ENCODE measurements around the gene FTH1.

The FTH1 gene

DNA sequence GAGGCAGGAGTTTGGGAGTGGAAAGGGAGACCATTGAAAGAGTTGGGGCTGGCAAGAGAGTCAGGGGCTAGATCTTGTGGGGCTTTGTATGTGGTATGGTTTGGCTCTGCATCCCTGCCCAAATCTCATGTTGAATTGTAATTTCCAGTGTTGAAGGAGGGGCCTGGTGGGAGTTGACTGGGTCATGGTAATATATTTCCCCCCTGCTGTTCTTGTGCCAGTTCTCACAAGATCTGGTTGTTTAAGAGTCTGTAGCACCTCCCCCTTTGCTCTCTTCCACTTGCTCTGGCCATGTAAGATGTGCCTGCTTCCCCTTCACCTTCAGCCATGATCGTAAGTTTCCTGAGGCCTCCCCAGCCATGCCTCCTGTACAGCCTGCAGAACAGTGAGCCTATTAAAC lies 39.9 kb downstream of the FTH1 start:
- Histone ChIP-seq H3K9ac (ENCODE audit: low read length) (no peak overlapping the region), H3K9me3 (ENCODE audit: control insufficient read depth, low read depth, low read length) (no peaks in the 10 kb centered on the region), H3K36me3 (ENCODE audit: control insufficient read depth, low read depth, low read length) (no peaks in the 10 kb centered on the region), H3K27me3 (ENCODE audit: control insufficient read depth, insufficient read depth, low read length) (no peaks in the 10 kb centered on the region), H3K27ac (ENCODE audit: low read length) (no peak overlapping the region), H3K4me3 (ENCODE audit: low read length) (no peak overlapping the region), H3K4me1 (ENCODE audit: control insufficient read depth, low read depth, low read length) (peaks cover 10% of the 10 kb centered on the region)

DNA sequence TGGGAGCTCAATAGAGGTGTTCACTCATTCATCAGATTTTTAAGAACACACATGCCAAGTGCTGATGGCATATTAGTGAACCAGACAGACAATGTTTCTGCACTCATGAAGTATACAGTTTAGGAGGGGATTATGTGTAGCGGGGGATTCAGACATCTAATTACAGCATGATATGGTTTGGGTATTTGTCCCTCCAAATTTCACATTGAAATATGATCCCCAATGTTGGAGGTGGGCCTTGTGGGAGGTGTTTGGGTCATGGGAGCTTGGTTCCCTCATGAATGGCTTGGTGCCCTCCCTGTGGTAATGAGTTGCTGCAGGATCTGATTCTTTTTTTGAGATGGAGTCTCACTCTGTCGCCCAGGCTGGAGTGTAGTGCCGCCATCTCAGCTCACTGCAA lies 41.2 kb downstream of the FTH1 start:
- no peaks in the 10 kb centered on the region for H3K27me3 ChIP-seq (ENCODE audit: control insufficient read depth, insufficient read depth, low read length)
- H3K4me3 ChIP-seq (ENCODE audit: low read length): no peak overlapping the region
- H3K9ac ChIP-seq (ENCODE audit: low read length): no peak overlapping the region
- no peaks in the 10 kb centered on the region for H3K36me3 ChIP-seq (ENCODE audit: control insufficient read depth, low read depth, low read length)
- H3K27ac ChIP-seq (ENCODE audit: low read length): no peak overlapping the region
- H3K9me3 ChIP-seq (ENCODE audit: control insufficient read depth, low read depth, low read length): no peaks in the 10 kb centered on the region
- H3K4me1 ChIP-seq (ENCODE audit: control insufficient read depth, low read depth, low read length): peaks cover 10% of the 10 kb centered on the region

DNA sequence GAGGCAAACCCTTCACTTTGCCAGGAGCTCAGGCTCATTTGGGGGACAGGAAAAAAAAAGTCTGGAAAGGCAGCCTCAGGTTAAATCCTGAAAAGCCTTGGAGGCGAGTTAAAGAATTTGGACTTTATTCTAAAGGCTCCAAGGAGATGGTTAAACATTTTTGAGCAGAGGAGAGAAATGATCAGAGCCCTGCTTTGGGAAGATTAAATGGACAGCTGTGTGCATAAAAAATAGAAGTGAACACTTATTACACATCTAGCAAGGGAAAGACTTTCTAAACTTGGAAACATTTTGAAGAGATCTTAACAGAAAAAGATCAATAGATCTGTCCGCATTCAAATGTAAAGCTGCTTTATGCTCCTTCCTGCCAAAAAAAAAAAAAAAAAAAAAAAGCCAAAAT lies 41.7 kb downstream of the FTH1 start:
- H3K4me1 ChIP-seq (ENCODE audit: control insufficient read depth, low read depth, low read length): peaks cover 10% of the 10 kb centered on the region
- no peak overlapping the region for H3K9ac ChIP-seq (ENCODE audit: low read length)
- H3K36me3 ChIP-seq (ENCODE audit: control insufficient read depth, low read depth, low read length): no peaks in the 10 kb centered on the region
- H3K4me3 ChIP-seq (ENCODE audit: low read length): no peak overlapping the region
- no peak overlapping the region for H3K27ac ChIP-seq (ENCODE audit: low read length)
- no peaks in the 10 kb centered on the region for H3K27me3 ChIP-seq (ENCODE audit: control insufficient read depth, insufficient read depth, low read length)
- H3K9me3 ChIP-seq (ENCODE audit: control insufficient read depth, low read depth, low read length): no peaks in the 10 kb centered on the region

DNA sequence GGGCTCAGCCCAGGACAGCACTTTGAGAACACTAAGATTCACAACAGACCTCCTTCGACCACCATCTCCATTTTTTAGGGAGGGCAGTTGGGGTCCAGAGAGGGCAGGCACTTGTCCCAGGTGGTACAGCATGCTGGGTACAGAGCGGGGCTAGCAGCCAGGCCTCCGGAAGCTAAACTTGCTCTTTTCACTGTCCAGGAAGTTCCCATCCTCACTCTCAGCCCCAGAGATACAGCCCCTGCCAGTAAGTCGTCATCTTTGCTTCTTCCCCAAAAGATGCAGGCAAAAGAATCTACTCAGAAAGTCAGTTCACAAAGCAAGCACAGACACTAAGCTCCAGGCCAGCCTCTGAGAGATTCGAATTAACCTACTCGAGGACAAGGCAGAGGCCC lies 43.4 kb downstream of the FTH1 start:
- Histone ChIP-seq H3K9me3 (ENCODE audit: control insufficient read depth, low read depth, low read length) (no peaks in the 10 kb centered on the region), H3K9ac (ENCODE audit: low read length) (no peak overlapping the region), H3K4me3 (ENCODE audit: low read length) (no peak overlapping the region), H3K36me3 (ENCODE audit: control insufficient read depth, low read depth, low read length) (no peaks in the 10 kb centered on the region), H3K27ac (ENCODE audit: low read length) (no peak overlapping the region), H3K27me3 (ENCODE audit: control insufficient read depth, insufficient read depth, low read length) (no peaks in the 10 kb centered on the region), H3K4me1 (ENCODE audit: control insufficient read depth, low read depth, low read length) (peaks cover 10% of the 10 kb centered on the region)

DNA sequence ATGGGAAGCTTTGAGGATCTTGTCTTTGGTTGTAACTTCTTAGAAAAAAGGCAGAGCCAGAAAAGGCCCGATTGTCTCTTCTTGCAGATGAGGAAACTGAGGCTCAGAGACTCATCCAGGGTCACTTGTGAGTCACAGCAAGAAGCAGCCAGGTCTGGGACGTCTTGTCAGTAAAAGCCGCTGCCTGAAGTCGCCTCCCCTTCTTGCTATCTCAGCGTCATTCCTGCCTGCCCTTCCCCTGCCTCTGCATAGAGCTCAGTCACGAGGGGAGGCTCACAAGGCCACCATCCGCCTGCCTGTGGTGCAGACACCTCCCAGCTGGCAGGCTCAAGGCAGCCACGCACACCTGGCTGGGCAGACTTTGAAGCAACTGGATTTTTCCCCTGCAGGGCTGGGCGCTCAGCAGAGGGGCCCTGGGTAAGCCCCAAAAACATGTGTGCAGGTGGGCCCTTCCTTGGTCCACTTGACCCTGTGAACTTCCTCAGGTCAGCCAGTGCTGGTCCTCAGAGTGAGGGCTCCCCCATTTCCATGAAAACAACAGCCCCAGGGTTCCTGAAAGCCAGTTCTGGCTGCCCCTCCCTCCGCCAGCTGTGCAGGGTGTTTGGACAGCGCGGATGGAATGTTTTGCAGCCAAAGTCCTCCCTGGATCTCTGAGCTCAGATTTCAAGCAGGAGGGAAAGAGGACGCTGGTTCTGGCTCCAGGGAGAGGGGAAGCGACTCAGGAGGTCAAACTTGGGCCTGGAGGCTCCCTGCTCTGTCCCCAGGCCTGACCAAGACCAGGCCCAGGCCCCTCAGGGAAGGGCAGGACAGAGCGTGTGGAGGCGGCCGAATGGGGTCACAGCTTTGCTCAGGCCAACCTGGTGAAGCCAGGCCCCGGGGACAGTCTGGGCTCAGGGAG lies 44.0 kb downstream of the FTH1 start:
- Histone ChIP-seq H3K9ac (ENCODE audit: low read length) (no peak overlapping the region), H3K4me1 (ENCODE audit: control insufficient read depth, low read depth, low read length) (peaks cover 10% of the 10 kb centered on the region), H3K4me3 (ENCODE audit: low read length) (no peak overlapping the region), H3K9me3 (ENCODE audit: control insufficient read depth, low read depth, low read length) (no peaks in the 10 kb centered on the region), H3K36me3 (ENCODE audit: control insufficient read depth, low read depth, low read length) (no peaks in the 10 kb centered on the region), H3K27me3 (ENCODE audit: control insufficient read depth, insufficient read depth, low read length) (peaks cover 3% of the 10 kb centered on the region), H3K27ac (ENCODE audit: low read length) (no peak overlapping the region)

DNA sequence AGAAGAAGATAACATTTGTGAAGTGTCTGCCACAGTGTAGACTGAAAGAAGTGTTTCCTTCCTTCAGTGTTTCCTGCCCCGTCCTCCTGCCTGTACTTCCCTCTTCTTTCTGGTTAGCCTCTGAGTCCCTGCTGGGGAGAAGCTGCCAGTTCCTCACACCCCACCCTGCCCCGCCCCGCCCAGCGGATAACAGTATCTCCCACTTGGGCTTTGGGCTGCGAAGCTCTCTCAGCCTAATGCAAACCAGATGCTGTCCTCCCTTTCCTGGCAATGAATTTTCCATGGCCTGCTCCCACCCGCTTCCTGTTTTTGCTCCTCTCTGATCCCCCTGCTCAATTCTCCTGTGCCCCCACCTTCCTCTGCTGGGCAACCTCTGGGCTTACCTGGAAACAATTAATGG lies 44.9 kb downstream of the FTH1 start:
- Histone ChIP-seq H3K4me1 (ENCODE audit: control insufficient read depth, low read depth, low read length) (peaks cover 10% of the 10 kb centered on the region), H3K9ac (ENCODE audit: low read length) (no peak overlapping the region), H3K27me3 (ENCODE audit: control insufficient read depth, insufficient read depth, low read length) (peaks cover 12% of the 10 kb centered on the region), H3K9me3 (ENCODE audit: control insufficient read depth, low read depth, low read length) (no peaks in the 10 kb centered on the region), H3K27ac (ENCODE audit: low read length) (no peak overlapping the region), H3K36me3 (ENCODE audit: control insufficient read depth, low read depth, low read length) (no peaks in the 10 kb centered on the region), H3K4me3 (ENCODE audit: low read length) (no peak overlapping the region)

DNA sequence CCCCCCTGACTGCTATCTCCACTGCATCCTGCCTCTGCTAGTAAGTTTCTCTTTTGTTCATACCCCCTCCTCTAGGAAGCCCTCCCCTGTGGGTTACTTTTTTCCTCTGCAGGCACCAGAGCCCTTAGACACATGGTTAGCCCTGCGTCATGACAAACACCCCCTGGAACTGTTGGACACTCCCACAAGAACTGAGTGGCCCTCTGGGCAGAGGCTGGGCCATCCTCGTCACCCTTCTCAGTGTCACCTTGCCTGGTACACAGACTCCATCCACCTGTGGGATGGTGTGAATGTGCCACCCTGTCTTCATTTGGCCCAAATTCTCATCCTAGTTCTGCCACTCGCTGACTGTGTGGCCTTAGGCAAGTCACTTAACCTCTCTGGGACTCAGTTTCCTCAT lies 46.0 kb downstream of the FTH1 start:
- Histone ChIP-seq H3K36me3 (ENCODE audit: control insufficient read depth, low read depth, low read length) (no peaks in the 10 kb centered on the region), H3K27me3 (ENCODE audit: control insufficient read depth, insufficient read depth, low read length) (peaks cover 20% of the 10 kb centered on the region), H3K27ac (ENCODE audit: low read length) (no peak overlapping the region), H3K9me3 (ENCODE audit: control insufficient read depth, low read depth, low read length) (no peaks in the 10 kb centered on the region), H3K4me1 (ENCODE audit: control insufficient read depth, low read depth, low read length) (peaks cover 10% of the 10 kb centered on the region), H3K4me3 (ENCODE audit: low read length) (no peak overlapping the region), H3K9ac (ENCODE audit: low read length) (no peak overlapping the region)

DNA sequence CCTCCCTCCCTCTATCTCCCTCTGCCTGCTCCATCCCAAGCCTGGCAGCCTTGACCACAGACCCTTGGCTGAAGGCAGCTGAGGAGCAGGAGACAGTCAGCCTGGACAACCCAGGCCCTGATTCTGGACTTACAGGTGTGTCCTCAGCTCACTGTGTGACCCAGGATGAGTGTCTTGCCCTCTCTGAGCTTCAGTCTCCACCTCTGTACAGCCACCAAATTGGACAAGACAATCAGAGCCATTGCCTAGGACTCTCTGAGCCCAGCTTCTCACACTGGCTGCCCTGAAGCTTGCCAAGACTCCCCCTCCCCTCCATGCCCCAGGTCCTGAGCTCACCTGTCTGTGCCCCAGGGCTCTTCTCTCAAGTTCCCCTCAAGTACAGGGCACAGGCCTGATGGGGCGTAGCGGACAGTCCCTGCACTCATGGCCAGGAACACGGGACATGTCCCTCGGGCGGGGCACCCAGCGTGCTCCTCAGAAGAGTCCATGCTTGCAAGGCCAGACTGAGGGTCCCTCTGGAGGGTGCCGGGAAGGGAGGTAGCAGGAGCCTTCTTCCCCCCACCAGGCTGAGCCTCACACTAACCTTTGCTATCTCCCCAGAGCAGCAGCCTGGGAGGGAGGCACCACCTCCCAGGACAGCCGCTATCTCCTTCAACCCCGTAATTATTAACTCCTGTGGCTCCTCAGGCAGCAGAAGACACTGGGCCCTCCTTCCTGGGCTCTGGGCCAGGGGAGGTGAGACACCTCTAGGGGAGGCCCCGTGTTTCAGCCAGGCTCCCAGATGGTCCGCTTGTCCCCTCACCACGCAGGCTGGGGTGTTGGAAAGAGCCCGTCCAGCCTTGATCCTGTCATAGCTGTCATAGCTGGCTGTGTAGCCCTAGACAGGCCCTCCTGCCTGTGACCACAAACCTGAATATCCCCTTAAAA lies 47.5 kb downstream of the FTH1 start:
- no peak overlapping the region for H3K4me3 ChIP-seq (ENCODE audit: low read length)
- no peaks in the 10 kb centered on the region for H3K9me3 ChIP-seq (ENCODE audit: control insufficient read depth, low read depth, low read length)
- peaks cover 26% of the 10 kb centered on the region for H3K27me3 ChIP-seq (ENCODE audit: control insufficient read depth, insufficient read depth, low read length)
- H3K27ac ChIP-seq (ENCODE audit: low read length): no peak overlapping the region
- H3K36me3 ChIP-seq (ENCODE audit: control insufficient read depth, low read depth, low read length): no peaks in the 10 kb centered on the region
- peaks cover 10% of the 10 kb centered on the region for H3K4me1 ChIP-seq (ENCODE audit: control insufficient read depth, low read depth, low read length)
- H3K9ac ChIP-seq (ENCODE audit: low read length): no peak overlapping the region

DNA sequence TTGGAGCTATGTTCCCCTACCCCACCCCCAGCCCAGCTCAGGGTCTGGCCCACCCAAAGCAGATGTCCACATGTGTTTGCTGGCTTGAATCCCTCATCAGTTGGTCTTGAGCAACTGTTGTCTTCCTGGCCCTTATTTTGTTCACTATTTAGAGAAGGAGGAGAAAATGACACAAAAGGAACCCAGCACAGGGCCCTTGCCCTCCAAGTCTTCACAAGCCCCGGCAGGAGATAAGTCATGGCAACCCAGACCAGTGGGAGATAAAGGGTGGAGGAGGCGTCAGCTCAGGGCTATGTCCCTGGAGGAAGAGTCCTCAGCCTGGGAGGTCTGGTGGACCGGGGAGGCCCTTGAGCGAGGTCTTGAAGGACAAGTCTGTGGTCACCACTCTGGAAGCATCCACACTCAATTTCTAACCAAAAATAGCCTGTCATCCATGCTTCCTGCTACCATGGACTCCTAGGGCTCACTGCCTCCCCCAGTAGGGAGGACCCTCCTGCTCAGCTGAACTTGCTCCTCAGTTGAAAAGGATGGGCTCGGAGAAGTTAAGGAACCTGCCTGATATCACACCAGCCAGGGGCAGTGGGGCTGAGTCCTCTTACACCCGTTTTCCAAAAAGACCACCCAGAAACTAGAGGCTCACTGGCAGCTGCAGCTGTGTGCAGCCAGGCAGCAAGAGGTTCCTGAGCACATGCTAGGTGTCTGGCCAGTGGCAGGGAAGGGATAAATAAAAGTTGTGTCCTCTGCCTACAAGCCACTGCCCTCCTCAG lies 48.3 kb downstream of the FTH1 start:
- no peaks in the 10 kb centered on the region for H3K36me3 ChIP-seq (ENCODE audit: control insufficient read depth, low read depth, low read length)
- no peak overlapping the region for H3K4me3 ChIP-seq (ENCODE audit: low read length)
- H3K4me1 ChIP-seq (ENCODE audit: control insufficient read depth, low read depth, low read length): peaks cover 9% of the 10 kb centered on the region
- no peak overlapping the region for H3K9ac ChIP-seq (ENCODE audit: low read length)
- no peaks in the 10 kb centered on the region for H3K9me3 ChIP-seq (ENCODE audit: control insufficient read depth, low read depth, low read length)
- H3K27ac ChIP-seq (ENCODE audit: low read length): no peak overlapping the region
- peaks cover 26% of the 10 kb centered on the region for H3K27me3 ChIP-seq (ENCODE audit: control insufficient read depth, insufficient read depth, low read length)

DNA sequence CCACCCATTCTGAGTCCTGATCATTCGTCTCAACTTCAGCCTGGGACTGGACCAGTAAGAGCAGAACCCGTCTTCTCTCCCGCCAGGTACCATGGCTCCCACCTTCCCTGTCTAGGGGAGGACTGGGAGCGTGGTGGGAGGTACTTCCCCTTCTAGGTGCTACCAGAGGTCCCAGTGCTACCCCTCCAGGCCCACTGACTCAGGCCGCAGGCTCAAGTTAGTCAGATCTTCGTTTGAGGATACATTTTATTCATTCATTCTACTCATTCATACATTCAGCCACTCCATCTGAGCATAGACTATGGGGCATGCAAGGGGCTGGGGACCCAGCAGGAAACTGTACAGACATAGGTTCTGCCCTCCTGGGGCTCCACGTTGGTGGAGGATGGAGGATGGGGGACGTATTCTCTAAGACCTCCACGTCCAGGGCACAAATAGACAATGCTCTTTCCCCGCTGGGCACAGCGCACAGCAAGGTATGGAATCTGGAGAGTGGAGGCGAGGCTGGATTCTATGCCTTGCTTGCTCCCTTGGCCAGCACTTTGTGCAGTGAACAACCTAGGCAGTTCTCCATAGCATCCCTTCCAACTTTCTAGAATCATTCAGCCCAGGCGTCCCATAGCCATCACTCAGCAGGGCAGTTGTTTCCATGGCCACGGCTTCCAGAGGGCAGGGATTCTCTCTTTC lies 49.0 kb downstream of the FTH1 start:
- H3K4me3 ChIP-seq (ENCODE audit: low read length): peak overlapping the region; percentile 49
- H3K9ac ChIP-seq (ENCODE audit: low read length): no peak overlapping the region
- H3K27me3 ChIP-seq (ENCODE audit: control insufficient read depth, insufficient read depth, low read length): peaks cover 26% of the 10 kb centered on the region
- no peaks in the 10 kb centered on the region for H3K9me3 ChIP-seq (ENCODE audit: control insufficient read depth, low read depth, low read length)
- no peak overlapping the region for H3K27ac ChIP-seq (ENCODE audit: low read length)
- H3K36me3 ChIP-seq (ENCODE audit: control insufficient read depth, low read depth, low read length): no peaks in the 10 kb centered on the region
- H3K4me1 ChIP-seq (ENCODE audit: control insufficient read depth, low read depth, low read length): peaks cover 1% of the 10 kb centered on the region

Measured in iPS-18a (cell line).